Heart right ventricle (tissue), 16 donors: Measurements from ENCODE around the gene TOPORS. TPM values are rescaled to one million over a fixed set of nuclear protein-coding genes. Genes with fewer than 3 reads are reported as not detected.

Source experiments
- ATAC-seq, 8 donors: fragments of 200-7000 bp; cut with Tn5 transposase; one replicate each; pipeline ENCODE4 v1.9.1; 2020; ENCODE audit warnings: mild to moderate bottlenecking in 8 of 8, moderate library complexity in 8 of 8, moderate number of reproducible peaks in 1 of 8
- DNase-seq, 2 donors: peaks; one replicate each; pipeline ENCODE4 v3.0.0-alpha.2; 2020
- H3K27ac ChIP-seq, 10 donors: fragments of 200-600 bp; sonication (generic) in 2 of 10; one replicate each; pipeline versions ENCODE4 v1.5.0 to v1.8.0; 2020 to 2022; ENCODE audit warnings: mild to moderate bottlenecking in 3 of 10
- H3K27me3 ChIP-seq, 7 donors: fragments of 200-600 bp; one replicate each; pipeline ENCODE4 v1.8.0; 2021 to 2022; ENCODE audit warnings: mild to moderate bottlenecking in 2 of 7
- H3K36me3 ChIP-seq, 9 donors: fragments of 200-600 bp; sonication (generic) in 1 of 9; one replicate each; pipeline versions ENCODE4 v1.5.0 to v1.8.0; 2020 to 2022; ENCODE audit warnings: mild to moderate bottlenecking in 2 of 9
- H3K4me1 ChIP-seq, 9 donors: fragments of 200-600 bp; sonication (generic) in 1 of 9; one replicate each; pipeline versions ENCODE4 v1.5.0 to v1.8.0; 2020 to 2022; ENCODE audit warnings: mild to moderate bottlenecking in 4 of 9
- H3K4me3 ChIP-seq, 10 donors: fragments of 200-600 bp; sonication (generic) in 2 of 10; one replicate each; pipeline versions ENCODE4 v1.5.0 to v1.8.0; 2020 to 2022; ENCODE audit warnings: mild to moderate bottlenecking in 7 of 10, moderate library complexity in 2 of 10
- H3K9me3 ChIP-seq, 11 donors: fragments of 200-600 bp in 10 of 11; sonication (generic) in 2 of 11; one replicate each; pipeline versions ENCODE4 v1.5.0 to v1.8.0; 2013 to 2022; ENCODE audit warnings: mild to moderate bottlenecking in 2 of 11, control low read depth in 1 of 11, moderate library complexity in 1 of 11
- CTCF ChIP-seq, 9 donors: fragments of 200-600 bp; sonication (generic) in 2 of 9; IDR thresholded peaks; one replicate each; pipeline versions ENCODE4 v1.5.0 to v1.8.0; 2021 to 2022; ENCODE audit warnings: antibody characterized with exemption in 9 of 9, mild to moderate bottlenecking in 5 of 9, moderate library complexity in 1 of 9
- WGBS, 2 donors: extraction: QIAGEN DNeasy Blood & Tissue Kit; methylation state at CpG; one replicate each; pipeline ENCODE4 v1.1.7; 2013; ENCODE audit warnings: inconsistent platforms in 1 of 2; 5-methylcytosine and 5-hydroxymethylcytosine counted together
- intact Hi-C, 10 donors: fragments of 100-400 bp; cut with DNase I; formaldehyde crosslinking; loops; one replicate each; pipeline versions ENCODE4 v1.11.1 to v1.14.2; 2022
- polyA plus RNA-seq, 2 donors: library from polyadenylated mRNA; stranded (reverse); fragments of 200-250 nt; gene quantifications; one replicate each; pipeline ENCODE4 v1.2.3, GENCODE V29; 2013
- total RNA-seq, 10 donors: library from RNA; stranded (reverse); fragmentation: NEBNext Ultra II Directional in 3 of 10; extraction: Animal tissue kit (Norgen Biotek cat#: 25700) in 3 of 10; gene quantifications; one replicate each; pipeline versions ENCODE4 v1.2.1 to v1.2.4, GENCODE V29; 2021 to 2023
- donor health status: Arrhythmogenic right ventricular cardiomyopathy.
- donor health status: ischemic (EF 13 %, LVEDD 7.1; RV severe dilation, severe dysfunction).
- donor health status: healthy with polysubstance abuse.
- donor health status: DM: no; HTN: yes; CAD: no.
- donor health status: DM: no; HTN: no; CAD: no.
- donor health status: ischemic (EF 25% LVEDD 6.9; RV normal size, moderate dysfunction).
- donor health status: ischemic (EF 25% LVEDD 5.7; RV mildly dilated, moderate dysfunction).
- donor health status: healthy.
- donor health status: DM: yes; HTN: yes; CAD: no.
- donor health status: Ischemic cardiomyopathy.
- donor health status: ischemic (EF 35%, LVEDD 5.7; RV mildly dilated, moderate dysfunction).
- donor health status: nonischemic (EF 11% LVEDD 7.7; RV severe dilation, severe dysfunction).
- donor health status: DM: yes; HTN: yes; CAD: no.
- donor health status: PGD.
- donor health status: ischemic (EF 29% LVEDD 5.4; RV normal size, mild dysfunction).
- donor health status: nonischemic (EF 23%, LVEDD 6.1; RV moderate dilation, normal function).

TOPORS gene
- total and polyA plus RNA-seq, 12 donors = 4.4 to 11.1 (median 8.5) TPM

- ATAC-seq (no peak), DNase-seq (no peak)
- Histone ChIP-seq H3K9me3 (no peaks in the 10 kb centered on the region), H3K27ac (no peak overlapping the region), H3K27me3 (peaks cover 0 to 33% (median 20%) of the 10 kb centered on the region in 7 donors), H3K4me3 (no peak overlapping the region), H3K36me3 (no peaks in the 10 kb centered on the region), H3K4me1 (no peaks in the 10 kb centered on the region)
- 38 to 47% methylated on average over 2 of the region's 2 CpGs for WGBS, 2 donors
- TF ChIP-seq CTCF (IDR thresholded peaks at IDR 0.05) = no peak
- intact Hi-C loops = loop anchor here in 3 of 10 donors (5.0 kb wide), 1 partner anchor 383 kb away; no protein-coding TSS in a partner anchor
Observed at GRCh38 chr9:32584784-32585183, 32.4 kb upstream of the TOPORS start.

- intact Hi-C loops = loop anchor here in 3 of 10 donors (2.0 kb wide), 2 partner anchors 203 to 387 kb away; no protein-coding TSS in a partner anchor
- TF ChIP-seq CTCF (IDR thresholded peaks at IDR 0.05) = peak in 7 of 9 donors; percentile 32 to 56 (median 50)
- Histone ChIP-seq H3K27me3 (peaks cover 0 to 44% (median 14%) of the 10 kb centered on the region in 7 donors), H3K4me3 (no peak overlapping the region), H3K4me1 (peaks cover 0 to 4% (median 0%) of the 10 kb centered on the region in 9 donors), H3K36me3 (no peaks in the 10 kb centered on the region), H3K27ac (no peak overlapping the region), H3K9me3 (no peaks in the 10 kb centered on the region)
- 34 to 36% methylated on average over 3 of the region's 3 CpGs for WGBS, 2 donors
- ATAC-seq (no peak), DNase-seq (peak in 1 of 2 donors; percentile 21)
Observed at GRCh38 chr9:32581512-32582143, 29.2 kb upstream of the TOPORS start.

GRCh38 chr9:32580631-32581300 is 28.4 kb upstream of the TOPORS start:
- no peak for TF ChIP-seq CTCF (IDR thresholded peaks at IDR 0.05)
- Histone ChIP-seq H3K4me1 (peaks cover 0 to 4% (median 0%) of the 10 kb centered on the region in 9 donors), H3K27ac (no peak overlapping the region), H3K4me3 (no peak overlapping the region), H3K9me3 (no peaks in the 10 kb centered on the region), H3K36me3 (no peaks in the 10 kb centered on the region), H3K27me3 (peaks cover 0 to 36% (median 8%) of the 10 kb centered on the region in 7 donors)
- WGBS, 2 donors = 9% methylated on average over 3 of the region's 3 CpGs
- intact Hi-C loops = loop anchor here in 3 of 10 donors (2.0 kb wide), 2 partner anchors 202 to 388 kb away; no protein-coding TSS in a partner anchor
- no peak for DNase-seq
- ATAC-seq = no peak

- Histone ChIP-seq H3K4me3 (peak overlapping the region in 1 of 10 donors; percentile 11), H3K4me1 (peaks cover 0 to 4% (median 0%) of the 10 kb centered on the region in 9 donors), H3K27me3 (peaks cover 0 to 28% (median 3%) of the 10 kb centered on the region in 7 donors), H3K9me3 (no peaks in the 10 kb centered on the region), H3K27ac (no peak overlapping the region), H3K36me3 (no peaks in the 10 kb centered on the region)
- intact Hi-C loops = loop anchor here (1.0 to 10.0 kb wide), 8 partner anchors 55 to 389 kb away; partner anchors contain the start of genes RIGI (in 2 of the 10) and ACO1 (in 1 of the 10)
- ATAC-seq = peak in 1 of 8 donors; percentile 57
- 20 to 23% methylated on average over 4 of the region's 4 CpGs for WGBS, 2 donors
- peak; percentile 60 to 67 for DNase-seq
- TF ChIP-seq CTCF (IDR thresholded peaks at IDR 0.05) = peak; percentile 87 to 97 (median 92)
Observed at GRCh38 chr9:32579706-32580331, 27.4 kb upstream of the TOPORS start.
